DMS114 treated with DMSO at 0.1 percent for 48 hours (cell line): Measurements from ENCODE around the gene EGLN2.
"Not testable (repeated sequence)": the region's sequence is repeated elsewhere in the genome, so short reads cannot be mapped to it uniquely, and the experiment has no call there.

Experiments
- DNase-seq: peaks from one replicate; lab custom pipeline; 2025; ENCODE audit not compliant: unreplicated experiment; lab: John Stamatoyannopoulos, UW

The EGLN2 gene

DNA sequence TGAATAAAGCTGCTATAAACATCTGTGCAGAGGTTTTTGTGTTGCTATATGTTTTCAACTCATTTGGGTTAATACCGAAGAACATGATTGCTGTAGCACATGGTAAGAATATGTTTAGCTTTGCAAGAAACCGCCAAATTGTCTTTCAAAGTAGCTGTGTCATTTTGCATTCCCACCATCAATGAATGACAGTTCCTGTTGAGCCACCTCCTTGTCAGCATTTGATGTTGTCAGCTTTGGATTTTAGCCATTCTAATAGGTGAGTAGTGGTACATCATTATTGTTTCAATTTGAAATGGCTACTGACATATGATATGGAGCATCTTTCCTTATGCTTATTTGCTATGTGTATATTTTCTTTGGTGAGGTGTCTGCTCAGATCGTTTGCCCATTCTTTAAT, 43.0 kb downstream of the EGLN2 start:
- not testable (repeated sequence) for DNase-seq

DNA sequence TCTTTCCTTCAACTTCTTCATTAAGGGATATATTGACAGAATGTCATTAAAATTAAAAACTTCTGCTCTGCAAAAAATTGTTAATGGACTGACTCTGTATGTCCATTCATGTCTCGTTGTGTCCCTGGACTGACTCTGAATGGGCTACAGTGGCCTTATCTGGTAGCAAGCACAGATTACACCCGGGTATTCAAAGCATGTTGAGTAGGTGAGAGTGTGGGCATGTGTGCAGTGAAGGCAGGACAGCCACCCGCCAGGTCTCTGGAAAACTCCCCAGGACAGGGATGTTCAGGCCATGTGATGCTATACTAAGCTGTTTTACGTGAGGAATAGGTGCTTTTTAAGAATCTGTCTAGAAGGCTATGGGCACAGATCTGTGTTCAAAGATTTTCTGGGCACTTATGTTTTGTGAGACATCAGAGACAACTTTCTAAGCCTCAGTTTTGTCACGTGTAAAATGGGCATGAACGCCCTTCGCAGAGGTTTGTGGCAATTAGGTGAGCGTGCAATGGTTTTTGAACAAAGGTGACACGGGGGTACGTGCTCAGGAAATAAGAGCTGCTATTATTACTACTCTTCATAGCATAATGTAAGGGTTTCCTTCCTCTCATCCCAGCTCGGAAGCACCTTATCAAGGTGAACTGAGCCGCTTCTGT, 44.1 kb downstream of the EGLN2 start:
- DNase-seq = not testable (repeated sequence)

DNA sequence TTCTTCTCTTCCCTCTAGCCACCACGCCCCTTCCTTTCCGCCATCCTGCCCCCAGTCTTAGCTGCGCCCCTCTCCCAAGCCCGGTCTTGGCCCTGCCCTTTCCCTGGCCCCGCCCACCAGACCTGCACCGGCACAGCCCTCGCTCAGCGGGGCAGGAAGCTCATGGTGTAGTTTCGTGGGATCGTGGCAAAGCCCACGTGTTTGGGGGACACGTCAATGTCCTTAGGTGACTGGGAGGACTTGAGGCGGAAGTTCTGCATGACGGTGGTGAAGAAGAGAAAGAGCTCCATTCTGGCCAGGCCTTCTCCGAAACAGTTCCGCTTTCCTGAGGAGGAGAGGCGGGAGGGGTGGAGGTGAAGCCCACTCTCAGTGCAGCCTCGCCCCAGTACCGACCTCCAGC, 44.7 kb downstream of the EGLN2 start:
- DNase-seq = not testable (repeated sequence)

DNA sequence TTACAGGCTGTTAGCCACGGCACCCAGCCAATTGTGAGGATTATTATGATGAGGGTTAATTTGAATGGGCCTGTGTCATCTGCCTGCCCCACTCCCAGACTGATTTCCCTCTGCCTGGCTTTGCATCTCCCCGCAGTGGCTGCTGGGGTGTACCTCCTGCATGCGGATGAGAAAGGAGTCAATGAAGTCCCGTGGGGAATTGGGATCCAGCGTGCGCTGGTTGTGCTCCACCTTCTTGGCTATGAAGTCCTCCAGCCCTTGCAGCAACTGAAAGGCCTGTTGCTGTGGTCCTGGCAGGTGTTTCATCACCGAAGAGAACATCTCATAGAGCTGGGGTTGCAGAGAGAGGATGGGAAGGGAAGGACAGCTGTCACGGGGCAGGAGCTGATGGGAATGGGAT, 47.7 kb downstream of the EGLN2 start:
- not testable (repeated sequence) for DNase-seq

DNA sequence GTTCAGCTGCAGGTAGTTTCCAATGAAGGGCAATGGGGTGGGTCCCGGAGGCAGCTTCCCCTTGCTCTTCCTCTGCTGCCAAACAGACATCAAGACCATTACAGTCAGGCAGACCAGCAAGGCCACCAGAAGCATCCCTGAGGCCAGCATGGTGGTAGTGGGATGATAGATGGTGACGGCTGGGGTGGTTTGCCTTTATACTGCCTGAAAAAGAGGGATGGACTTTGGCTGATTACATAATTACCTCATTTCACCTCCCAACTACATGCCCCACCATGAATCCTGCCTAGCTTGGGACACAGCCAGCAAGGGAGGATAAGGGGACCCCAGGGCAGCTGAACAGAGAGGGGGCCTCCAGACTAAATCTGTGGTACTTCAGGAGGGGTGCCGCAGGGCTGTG, 51.3 kb downstream of the EGLN2 start, which contains the start of gene CYP2A6:
Gene CYP2A6 (minus strand): TSS at position 171 of the 400 bp plus-strand sequence. CDS start 21 bp downstream, at position 150.
- DNase-seq = not testable (repeated sequence)

DNA sequence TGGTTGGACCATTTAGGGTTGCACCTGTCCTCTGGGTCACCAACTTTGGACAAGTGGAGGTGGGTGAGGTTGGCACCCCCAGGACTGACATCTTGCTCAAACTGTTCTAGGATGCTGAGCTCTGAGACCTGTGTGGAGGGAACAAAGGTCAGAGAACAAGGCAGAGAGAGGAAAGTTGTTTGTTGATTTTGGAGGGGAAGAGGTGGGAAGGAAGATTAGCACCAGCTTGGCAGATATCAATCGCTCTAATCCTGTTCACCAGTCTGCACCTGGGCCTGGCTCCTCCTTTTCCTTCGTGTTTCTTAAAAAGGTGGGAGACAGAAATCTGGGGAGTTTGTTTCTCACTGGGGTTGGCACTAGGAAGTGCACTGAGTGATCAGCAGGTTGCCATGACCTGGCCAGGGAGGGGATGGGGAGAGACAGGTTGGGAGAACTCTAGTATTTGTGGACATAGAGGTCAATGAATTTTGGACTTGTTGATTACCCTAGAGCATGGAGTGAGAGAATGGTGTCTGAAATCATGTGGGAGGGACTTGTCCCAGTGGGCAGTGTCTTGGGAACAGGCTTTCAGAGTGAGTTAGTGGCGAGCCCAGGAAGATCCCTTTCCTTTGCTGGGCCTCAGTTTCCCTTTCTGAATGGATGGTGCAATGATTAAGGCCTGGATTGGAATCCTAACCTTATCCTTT, 53.6 kb downstream of the EGLN2 start:
- not testable (repeated sequence) for DNase-seq
